Measurements from ENCODE around the gene SDS.
A peak's percentile ranks its signal among the peaks of the same experiment; 100 is the strongest.

DNA sequence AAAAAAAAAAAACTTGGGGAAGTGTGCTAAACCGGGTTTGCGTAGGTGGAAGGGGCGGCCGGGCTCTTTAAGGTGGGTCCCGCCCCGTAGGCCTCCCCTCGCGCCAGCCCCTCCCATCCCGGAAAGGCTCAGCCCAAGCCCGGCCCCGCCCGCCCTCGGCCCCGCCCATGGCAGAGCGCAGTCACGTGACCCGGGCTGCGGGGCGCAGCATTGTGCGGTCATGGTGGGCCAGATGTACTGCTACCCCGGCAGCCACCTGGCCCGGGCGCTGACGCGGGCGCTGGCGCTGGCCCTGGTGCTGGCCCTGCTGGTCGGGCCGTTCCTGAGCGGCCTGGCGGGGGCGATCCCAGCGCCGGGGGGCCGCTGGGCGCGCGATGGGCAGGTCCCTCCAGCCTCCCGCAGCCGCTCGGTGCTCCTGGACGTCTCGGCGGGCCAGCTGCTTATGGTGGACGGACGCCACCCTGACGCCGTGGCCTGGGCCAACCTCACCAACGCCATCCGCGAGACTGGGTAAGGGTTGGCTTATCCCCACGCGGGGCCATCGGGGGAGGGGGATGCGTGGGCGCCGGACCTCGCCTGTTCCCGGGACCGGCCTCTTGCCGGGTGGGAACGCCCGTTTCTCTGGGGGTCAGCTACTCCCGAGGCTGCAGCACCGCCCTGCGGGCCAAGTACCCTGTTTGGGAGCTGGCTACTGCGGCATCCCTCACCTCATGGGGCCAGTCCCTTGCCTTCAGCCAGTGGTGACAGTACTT lies 45.1 kb downstream of the SDS start, which contains the start of gene PLBD2:
- TF ChIP-seq CTCF (conservative IDR thresholded peaks at IDR 0.05; ENCODE audit: low read depth in 2 of 2) = peak in 1 of 2 experiments; percentile 29; a peak in 2 of 4 replicates
- peak; percentile 71 for TF ChIP-seq POLR2AphosphoS5 (IDR thresholded peaks at IDR 0.05; ENCODE audit: low read depth)
- TF ChIP-seq, protein P1, sequence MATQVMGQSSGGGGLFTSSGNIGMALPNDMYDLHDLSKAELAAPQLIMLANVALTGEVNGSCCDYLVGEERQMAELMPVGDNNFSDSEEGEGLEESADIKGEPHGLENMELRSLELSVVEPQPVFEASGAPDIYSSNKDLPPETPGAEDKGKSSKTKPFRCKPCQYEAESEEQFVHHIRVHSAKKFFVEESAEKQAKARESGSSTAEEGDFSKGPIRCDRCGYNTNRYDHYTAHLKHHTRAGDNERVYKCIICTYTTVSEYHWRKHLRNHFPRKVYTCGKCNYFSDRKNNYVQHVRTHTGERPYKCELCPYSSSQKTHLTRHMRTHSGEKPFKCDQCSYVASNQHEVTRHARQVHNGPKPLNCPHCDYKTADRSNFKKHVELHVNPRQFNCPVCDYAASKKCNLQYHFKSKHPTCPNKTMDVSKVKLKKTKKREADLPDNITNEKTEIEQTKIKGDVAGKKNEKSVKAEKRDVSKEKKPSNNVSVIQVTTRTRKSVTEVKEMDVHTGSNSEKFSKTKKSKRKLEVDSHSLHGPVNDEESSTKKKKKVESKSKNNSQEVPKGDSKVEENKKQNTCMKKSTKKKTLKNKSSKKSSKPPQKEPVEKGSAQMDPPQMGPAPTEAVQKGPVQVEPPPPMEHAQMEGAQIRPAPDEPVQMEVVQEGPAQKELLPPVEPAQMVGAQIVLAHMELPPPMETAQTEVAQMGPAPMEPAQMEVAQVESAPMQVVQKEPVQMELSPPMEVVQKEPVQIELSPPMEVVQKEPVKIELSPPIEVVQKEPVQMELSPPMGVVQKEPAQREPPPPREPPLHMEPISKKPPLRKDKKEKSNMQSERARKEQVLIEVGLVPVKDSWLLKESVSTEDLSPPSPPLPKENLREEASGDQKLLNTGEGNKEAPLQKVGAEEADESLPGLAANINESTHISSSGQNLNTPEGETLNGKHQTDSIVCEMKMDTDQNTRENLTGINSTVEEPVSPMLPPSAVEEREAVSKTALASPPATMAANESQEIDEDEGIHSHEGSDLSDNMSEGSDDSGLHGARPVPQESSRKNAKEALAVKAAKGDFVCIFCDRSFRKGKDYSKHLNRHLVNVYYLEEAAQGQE (IDR thresholded peaks at IDR 0.05; ENCODE audit: unreplicated experiment) = peak; percentile 74

All from GM23338 (cell line).